Neural progenitor cell (in vitro differentiated cells): ENCODE measurements around the gene CPLANE1.

ENCODE experiments used
- CTCF ChIP-seq: fragments of 200-600 bp; sonication (generic); IDR thresholded peaks from 2 replicates; pipeline ENCODE4 v1.5.1; 2017; ENCODE audit warnings: antibody characterized with exemption, mild to moderate bottlenecking
- EZH2phosphoT487 ChIP-seq: fragments of 200-600 bp; sonication (generic); IDR thresholded peaks from 2 replicates; pipeline ENCODE4 v1.6.1; 2017; ENCODE audit warnings: antibody characterized with exemption

DNA sequence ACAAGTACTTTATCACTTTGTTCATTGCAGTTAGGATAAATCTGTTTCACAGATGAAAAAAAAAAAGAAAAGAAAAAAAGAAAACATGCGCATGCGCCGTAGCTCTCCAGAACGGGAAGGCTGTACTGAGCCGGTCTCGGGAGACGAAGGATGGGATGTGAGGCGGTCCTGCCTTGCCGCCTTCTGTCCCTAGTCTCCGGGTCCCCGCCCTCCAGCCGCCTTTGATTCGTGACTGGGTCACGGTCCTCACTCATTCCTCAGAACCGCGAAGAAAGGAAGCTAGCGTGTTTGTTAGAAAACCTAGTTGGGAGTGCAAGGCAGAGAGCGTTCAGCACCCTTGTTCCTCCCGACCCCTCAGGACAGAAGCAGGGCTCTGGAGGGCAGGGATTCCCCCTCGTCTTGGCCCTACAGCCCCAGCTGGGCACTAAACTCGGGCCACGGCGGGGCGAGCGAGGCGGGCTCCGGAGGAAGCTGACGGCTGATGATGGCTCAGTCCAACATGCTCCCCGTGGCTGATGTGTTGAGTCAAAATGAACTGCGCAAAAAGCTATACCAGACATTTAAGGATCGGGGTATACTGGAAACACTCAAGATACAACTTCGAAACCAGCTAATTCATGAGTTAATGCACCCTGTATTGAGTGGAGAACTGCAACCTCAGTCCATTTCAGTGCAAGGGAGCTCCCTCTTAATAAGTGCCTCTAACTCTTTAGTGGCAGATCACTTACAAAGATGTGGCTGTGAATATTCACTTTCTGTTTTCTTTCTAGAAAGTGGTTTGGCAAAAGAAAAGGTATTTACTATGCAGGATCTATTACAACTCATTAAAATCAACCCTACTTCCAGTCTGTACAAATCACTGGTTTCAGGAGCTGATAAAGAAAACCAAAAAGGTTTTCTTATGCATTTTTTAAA lies 40.0 kb downstream of the CPLANE1 start:
- no peak for TF ChIP-seq CTCF
- no peak for TF ChIP-seq EZH2phosphoT487
